Endodermal cell (in vitro differentiated cells): Measurements from ENCODE around the gene MS4A2. TPM values are rescaled to one million over a fixed set of nuclear protein-coding genes. Genes with fewer than 3 reads are reported as not detected.

Source experiments
- DNase-seq: peaks from one replicate; pipeline ENCODE4 v3.0.0-alpha.2; 2017
- H3K27ac ChIP-seq: 2 replicates; pipeline ENCODE4 v1.5.1; 2013; ENCODE audit warnings: mild to moderate bottlenecking, low read depth, low read length, moderate library complexity
- H3K27me3 ChIP-seq: 2 replicates; pipeline ENCODE4 v1.6.1; 2013; ENCODE audit warnings: mild to moderate bottlenecking, low read length, moderate library complexity; ENCODE audit not compliant: insufficient read depth, control insufficient read depth, poor library complexity, severe bottlenecking
- H3K36me3 ChIP-seq: 2 replicates; pipeline ENCODE4 v1.7.0; 2013; ENCODE audit warnings: mild to moderate bottlenecking, low read length, moderate library complexity; ENCODE audit not compliant: control insufficient read depth, insufficient read depth
- H3K4me1 ChIP-seq: one replicate; pipeline ENCODE4 v1.7.0; 2013; ENCODE audit warnings: low read length; ENCODE audit not compliant: control insufficient read depth, insufficient read depth
- H3K4me3 ChIP-seq: 2 replicates; pipeline ENCODE4 v1.5.1; 2013; ENCODE audit warnings: mild to moderate bottlenecking, low read length, moderate library complexity
- H3K9ac ChIP-seq: 2 replicates; pipeline ENCODE4 v1.6.1; 2013; ENCODE audit warnings: mild to moderate bottlenecking, low read length, moderate library complexity; ENCODE audit not compliant: poor library complexity, severe bottlenecking; ENCODE audit errors: extremely low read depth
- H3K9me3 ChIP-seq: 2 replicates; pipeline ENCODE4 v1.6.1; 2013; ENCODE audit warnings: mild to moderate bottlenecking, low read length, moderate library complexity; ENCODE audit not compliant: control insufficient read depth
- H3K27ac Mint-ChIP-seq: 2 replicates; pipeline ENCODE4 v1.8.0; 2020; ENCODE audit warnings: mixed read lengths
- H3K27me3 Mint-ChIP-seq: 2 replicates; pipeline ENCODE4 v1.8.0; 2021; ENCODE audit warnings: mild to moderate bottlenecking, mixed read lengths; ENCODE audit not compliant: insufficient read depth
- H3K36me3 Mint-ChIP-seq: 2 replicates; pipeline ENCODE4 v1.8.0; 2020; ENCODE audit warnings: low read depth, mixed read lengths
- H3K4me1 Mint-ChIP-seq: 2 replicates; pipeline ENCODE4 v1.8.0; 2020; ENCODE audit warnings: mixed read lengths
- H3K4me3 Mint-ChIP-seq: 2 replicates; pipeline ENCODE4 v1.8.0; 2020; ENCODE audit warnings: mild to moderate bottlenecking, moderate library complexity, mixed read lengths
- H3K9me3 Mint-ChIP-seq: 2 replicates; pipeline ENCODE4 v1.8.0; 2020; ENCODE audit warnings: mild to moderate bottlenecking, mixed read lengths
- CTCF ChIP-seq: fragments of 200-600 bp; sonication (generic); conservative IDR thresholded peaks from 2 replicates; pipeline ENCODE4 v1.5.0; 2021; ENCODE audit warnings: antibody characterized with exemption, mild to moderate bottlenecking
- WGBS, 2 experiments: methylation state at CpG; one replicate each; pipeline versions ENCODE4 v1.1.5 to v1.1.7; 2013; ENCODE audit warnings: missing lambda C conversion rate in 2 of 2, mixed read lengths in 1 of 2; ENCODE audit not compliant: insufficient coverage in 1 of 2, insufficient read length in 1 of 2; 5-methylcytosine and 5-hydroxymethylcytosine counted together
- total RNA-seq, 2 donors: library from RNA; stranded (reverse); fragmentation: NEBNext Ultra II Directional in 1 of 2; extraction: Animal tissue kit (Norgen Biotek cat#: 25700) in 1 of 2; gene quantifications; 2 replicates in 1 of 2; 3 replicates in 1 of 2; pipeline ENCODE4 v1.2.1, GENCODE V29; 2021

Gene MS4A2
- total RNA-seq, 2 donors from 2014 or later: not detected

GRCh38 chr11:60119710-60120109 lies 31.2 kb downstream of the MS4A2 start:
- no peak overlapping the region for H3K27ac ChIP-seq
- H3K4me3 Mint-ChIP-seq: no peak overlapping the region
- no peaks in the 10 kb centered on the region for H3K27me3 Mint-ChIP-seq
- H3K4me1 ChIP-seq: peaks cover 13% of the 10 kb centered on the region
- H3K27ac Mint-ChIP-seq: no peak overlapping the region
- H3K9me3 Mint-ChIP-seq: peaks cover 18% of the 10 kb centered on the region
- no peak for TF ChIP-seq CTCF
- peaks cover 19% of the 10 kb centered on the region for H3K9me3 ChIP-seq
- no peaks in the 10 kb centered on the region for H3K36me3 ChIP-seq
- H3K27me3 ChIP-seq: no peaks in the 10 kb centered on the region
- no peak overlapping the region for H3K9ac ChIP-seq
- peaks cover 22% of the 10 kb centered on the region for H3K4me1 Mint-ChIP-seq
- WGBS, 2 experiments: 80% methylated on average over 1 of the region's 2 CpGs
- no peak for DNase-seq
- peaks cover 4% of the 10 kb centered on the region for H3K36me3 Mint-ChIP-seq
- no peak overlapping the region for H3K4me3 ChIP-seq

- Histone ChIP-seq H3K36me3 (no peaks in the 10 kb centered on the region), H3K4me1 (peaks cover 11% of the 10 kb centered on the region), H3K27me3 (no peaks in the 10 kb centered on the region), H3K9me3 (peaks cover 33% of the 10 kb centered on the region), H3K4me3 (no peak overlapping the region), H3K9ac (no peak overlapping the region), H3K27ac (no peak overlapping the region)
- H3K27me3 Mint-ChIP-seq: no peaks in the 10 kb centered on the region
- no peak overlapping the region for H3K27ac Mint-ChIP-seq
- peaks cover 4% of the 10 kb centered on the region for H3K36me3 Mint-ChIP-seq
- peaks cover 31% of the 10 kb centered on the region for H3K9me3 Mint-ChIP-seq
- 86 to 95% methylated on average over 2 of the region's 2 CpGs for WGBS, 2 experiments
- no peak for TF ChIP-seq CTCF
- no peak overlapping the region for H3K4me3 Mint-ChIP-seq
- peaks cover 21% of the 10 kb centered on the region for H3K4me1 Mint-ChIP-seq
- peak; percentile 69 for DNase-seq
Observed at GRCh38 chr11:60121264-60121663, 32.8 kb downstream of the MS4A2 start.

- Histone ChIP-seq H3K36me3 (no peaks in the 10 kb centered on the region), H3K27ac (no peak overlapping the region), H3K4me3 (peak overlapping the region; percentile 52), H3K4me1 (peaks cover 5% of the 10 kb centered on the region), H3K27me3 (no peaks in the 10 kb centered on the region), H3K9ac (no peak overlapping the region), H3K9me3 (peaks cover 44% of the 10 kb centered on the region)
- Mint-ChIP-seq H3K4me1 (peaks cover 14% of the 10 kb centered on the region), H3K4me3 (no peak overlapping the region), H3K27me3 (no peaks in the 10 kb centered on the region), H3K36me3 (peaks cover 4% of the 10 kb centered on the region), H3K27ac (no peak overlapping the region), H3K9me3 (peaks cover 37% of the 10 kb centered on the region)
- WGBS, 2 experiments: 84 to 94% methylated on average over 2 to 3 of the region's 3 CpGs
- no peak for TF ChIP-seq CTCF
- DNase-seq: no peak
Observed at GRCh38 chr11:60122414-60123036, 34.1 kb downstream of the MS4A2 start.
